HL-60 (cell line): ENCODE measurements around the gene VSX2.

Experiments
- CTCF ChIP-seq: IDR thresholded peaks from one replicate; pipeline ENCODE4 v1.5.1; 2011; ENCODE audit warnings: low read length, control low read depth, inconsistent platforms; ENCODE audit not compliant: insufficient read depth
- POLR2AphosphoS5 ChIP-seq: IDR thresholded peaks from 2 replicates; pipeline ENCODE4 v1.6.1; 2012; ENCODE audit warnings: low read depth
- REST ChIP-seq: IDR thresholded peaks from 2 replicates; pipeline ENCODE4 v1.6.1; 2012; ENCODE audit warnings: low read depth; ENCODE audit not compliant: insufficient replicate concordance

GRCh38 chr14:74243051-74243450 lies 3.8 kb downstream of the VSX2 start:
- TF ChIP-seq CTCF (no peak), REST (no peak), POLR2AphosphoS5 (no peak)
